ENCODE measurements around the gene RASA3. TPM values are rescaled to one million over a fixed set of nuclear protein-coding genes. Genes with fewer than 3 reads are reported as not detected.

RASA3 gene
- total and polyA plus RNA-seq, 9 of the 15 experiments (the other 6 are each of a cell fraction or from before 2014, with no cell fraction given) = 0.72 to 25.3 (median 14.4) TPM

DNA sequence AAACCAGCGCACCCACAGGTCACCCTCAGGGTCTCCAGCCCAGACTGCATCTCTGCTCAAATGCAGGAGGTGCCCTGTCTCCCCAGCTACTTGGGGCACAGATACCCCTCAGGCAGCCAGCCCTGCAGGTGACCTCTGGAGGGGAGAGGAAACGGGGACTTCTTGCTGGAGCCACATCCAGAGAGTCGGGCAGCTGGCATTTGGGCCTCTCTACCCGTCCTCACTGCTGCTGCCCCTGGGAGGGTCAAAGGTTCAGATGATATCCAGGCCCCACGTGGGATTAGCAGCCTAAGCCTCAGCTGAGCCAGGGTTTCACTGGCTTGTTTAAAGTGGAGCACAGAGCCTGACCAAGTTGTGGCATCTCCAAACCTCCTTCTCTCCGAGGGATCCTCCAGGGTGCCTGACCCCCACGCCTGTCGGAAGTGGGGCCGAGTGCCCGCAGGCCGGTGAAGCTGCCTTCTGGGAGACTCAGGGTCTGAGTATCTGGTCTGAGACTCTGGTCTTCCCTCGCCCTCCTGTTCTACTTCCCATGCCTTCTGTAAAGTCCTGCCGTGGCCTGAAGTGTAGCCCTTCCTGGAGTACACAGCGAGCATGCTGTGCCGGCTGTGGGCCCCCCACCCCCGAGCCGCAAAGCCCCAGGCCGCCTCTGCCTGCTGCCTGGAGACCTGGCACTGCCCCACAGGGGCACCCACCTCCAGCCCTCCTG, 2.1 kb downstream of the RASA3 start:
- in situ Hi-C loops (cut with MboI) = no loop called here
- peak overlapping the region; percentile 91 for H3K4me2 ChIP-seq (ENCODE audit: insufficient read depth, low read length)
- ChIA-PET POLR2A (interaction anchor here (0.6 to 1.5 kb wide), 3 partner anchors 10 to 375 kb away, joined by 3 to 4 read pairs (median 3); no protein-coding TSS in a partner anchor), CTCF (ENCODE audit: low intra/inter-chr PET ratio) (no interaction called here)
- intact Hi-C loops (cut with micrococcal nuclease) = no loop called here
- 26% methylated on average over 12 of the region's 18 CpGs for WGBS (ENCODE audit: insufficient coverage, low coverage, missing lambda C conversion rate)
- DNase-seq (ENCODE audit: extremely low read depth in 1 of 4, low spot score in 3 of 4) = no peak
- peaks cover 66% of the 10 kb centered on the region for H3K79me2 ChIP-seq (ENCODE audit: control insufficient read depth, insufficient read depth, low read length)
- no peaks in the 10 kb centered on the region for H3K36me3 ChIP-seq (ENCODE audit: control insufficient read depth, insufficient read depth, low read length)
- H3K9me3 ChIP-seq (replicated peaks; ENCODE audit: control insufficient read depth, insufficient read depth, low read depth, low read length) = no peaks in the 10 kb centered on the region
- H3K27me3 ChIP-seq (ENCODE audit: control insufficient read depth in 2 of 2, insufficient read depth in 2 of 2, low read length in 2 of 2) = no peaks in the 10 kb centered on the region
- TF ChIP-seq KAT7 (CRISPR knock-in tag; IDR thresholded peaks at IDR 0.05; ENCODE audit: borderline replicate concordance) = peak; percentile 73; the same call in 1 of the 2 replicates
- no peak for TF ChIP-seq ZNF140 (CRISPR knock-in tag; IDR thresholded peaks at IDR 0.05)
- TF ChIP-seq POLR2G (IDR thresholded peaks at IDR 0.05; ENCODE audit: low read depth, low read length) = peak; percentile 53
- no peak for TF ChIP-seq ZNF24 (IDR thresholded peaks at IDR 0.05)
- TF ChIP-seq KDM4B (IDR thresholded peaks at IDR 0.05; ENCODE audit: borderline replicate concordance in 2 of 2, low read depth in 1 of 2) = 0 out of 4 replicates have a peak, but pooled peaks of 1 of the 2 experiments have one; percentile 16
- peak; percentile 50 for TF ChIP-seq RBFOX2 (IDR thresholded peaks at IDR 0.05; ENCODE audit: low read depth, low read length)
- TF ChIP-seq NR2C1 (IDR thresholded peaks at IDR 0.05) = no peak
- peak; percentile 52 for TF ChIP-seq NR2C1 (tag; IDR thresholded peaks at IDR 0.05)
- ATAC-seq = no peak
- peaks cover 34 to 75% of the 10 kb centered on the region in 2 experiments for H3K4me1 ChIP-seq (replicated peaks in 1 of 2; ENCODE audit: control insufficient read depth in 2 of 2, insufficient read depth in 2 of 2, low read length in 2 of 2)
- no peak for FAIRE-seq
- H3K27ac ChIP-seq (ENCODE audit: extremely low read depth, low read depth, low read length) = peak overlapping the region; percentile 80
- no peaks in the 10 kb centered on the region for H3K9me1 ChIP-seq (ENCODE audit: control insufficient read depth, insufficient read depth, low read length)
- 0 out of 2 replicates have a peak overlapping the region, but pooled peaks have one; percentile 78 for H2AFZ ChIP-seq (ENCODE audit: low read depth, low read length)
- peak overlapping the region; percentile 65 for H3K4me3 ChIP-seq
- no TSS peak for BruUV-seq (replicated peaks)
- H3K9ac ChIP-seq (ENCODE audit: insufficient read depth in 1 of 2, low read depth in 2 of 2, low read length in 2 of 2) = peak overlapping the region; percentile 64 to 96
- H4K20me1 ChIP-seq (replicated peaks; ENCODE audit: control insufficient read depth, insufficient read depth, low read length) = no peaks in the 10 kb centered on the region

All from K562 (cell line).